Esophagus muscularis mucosa (tissue), 4 donors: ENCODE results near the gene CLSTN3.

Experiments used
- CTCF ChIP-seq, 3 experiments: fragments of 200-600 bp in 2 of 3; fragments of 450-650 bp in 1 of 3; sonication (generic) in 2 of 3; IDR thresholded peaks; one replicate each; pipeline ENCODE4 v1.5.1; 2017 to 2019; ENCODE audit warnings: antibody characterized with exemption in 3 of 3, mild to moderate bottlenecking in 2 of 3, moderate library complexity in 1 of 3
- EP300 ChIP-seq: sonication (generic); formaldehyde crosslinking; IDR thresholded peaks from one replicate; pipeline ENCODE4 v1.6.1; 2017; ENCODE audit warnings: antibody characterized with exemption
- POLR2A ChIP-seq: fragments of 450-650 bp; IDR thresholded peaks from one replicate; pipeline ENCODE4 v1.6.1; 2017; ENCODE audit warnings: antibody characterized with exemption, moderate library complexity, mild to moderate bottlenecking, low read depth
- POLR2AphosphoS5 ChIP-seq, 2 donors: sonication (generic); formaldehyde crosslinking; IDR thresholded peaks; one replicate each; pipeline ENCODE4 v1.6.1; 2017; ENCODE audit warnings: antibody characterized with exemption in 2 of 2

GRCh38 chr12:7114851-7115250 is 15.3 kb upstream of the CLSTN3 start:
- TF ChIP-seq POLR2AphosphoS5 (IDR thresholded peaks at IDR 0.05) (no peak), CTCF (IDR thresholded peaks at IDR 0.05) (no peak), POLR2A (no peak), EP300 (no peak)
